ENCODE measurements around the gene SLC12A8.

Gene SLC12A8

GRCh38 chr3:125231895-125232294 is 19.3 kb upstream of the SLC12A8 start:
- TF ChIP-seq TCF12 (IDR thresholded peaks at IDR 0.05; ENCODE audit: low read depth) (no peak), USF1 (IDR thresholded peaks at IDR 0.05) (no peak), REST (IDR thresholded peaks at IDR 0.05; ENCODE audit: low read depth) (no peak), MAX (IDR thresholded peaks at IDR 0.05) (no peak), EP300 (IDR thresholded peaks at IDR 0.05; ENCODE audit: borderline replicate concordance) (no peak), CEBPB (IDR thresholded peaks at IDR 0.05) (no peak), YY1 (IDR thresholded peaks at IDR 0.05; ENCODE audit: low read depth) (no peak), CREB1 (IDR thresholded peaks at IDR 0.05; ENCODE audit: low read depth) (no peak), TAF1 (IDR thresholded peaks at IDR 0.05; ENCODE audit: low read depth) (no peak), RAD21 (IDR thresholded peaks at IDR 0.05; ENCODE audit: low read depth) (no peak), TEAD4 (IDR thresholded peaks at IDR 0.05) (no peak), EGR1 (IDR thresholded peaks at IDR 0.05) (no peak), FOXM1 (IDR thresholded peaks at IDR 0.05; ENCODE audit: borderline replicate concordance, low read depth) (no peak), ZBTB7A (IDR thresholded peaks at IDR 0.05; ENCODE audit: low read depth) (no peak), NFIC (IDR thresholded peaks at IDR 0.05) (no peak)

GRCh38 chr3:125229707-125230106 is 17.2 kb upstream of the SLC12A8 start:
- TF ChIP-seq USF1 (IDR thresholded peaks at IDR 0.05) (no peak), EGR1 (IDR thresholded peaks at IDR 0.05) (no peak), ZBTB7A (IDR thresholded peaks at IDR 0.05; ENCODE audit: low read depth) (no peak)

GRCh38 chr3:125229168-125229567 is 16.6 kb upstream of the SLC12A8 start:
- TF ChIP-seq TEAD4 (IDR thresholded peaks at IDR 0.05) (no peak), EGR1 (IDR thresholded peaks at IDR 0.05) (no peak), NFIC (IDR thresholded peaks at IDR 0.05) (no peak), YY1 (IDR thresholded peaks at IDR 0.05; ENCODE audit: low read depth) (no peak), RAD21 (IDR thresholded peaks at IDR 0.05; ENCODE audit: low read depth) (no peak)

- TF ChIP-seq NFIC (IDR thresholded peaks at IDR 0.05): no peak
- TF ChIP-seq CEBPB (IDR thresholded peaks at IDR 0.05): no peak
- no peak for TF ChIP-seq EP300 (IDR thresholded peaks at IDR 0.05; ENCODE audit: borderline replicate concordance)
- no peak for TF ChIP-seq USF1 (IDR thresholded peaks at IDR 0.05)
- no peak for TF ChIP-seq TAF1 (IDR thresholded peaks at IDR 0.05; ENCODE audit: low read depth)
- TF ChIP-seq TEAD4 (IDR thresholded peaks at IDR 0.05): no peak
- no peak for TF ChIP-seq YY1 (IDR thresholded peaks at IDR 0.05; ENCODE audit: low read depth)
- no peak for TF ChIP-seq CREB1 (IDR thresholded peaks at IDR 0.05; ENCODE audit: low read depth)
- TF ChIP-seq ZBTB7A (IDR thresholded peaks at IDR 0.05; ENCODE audit: low read depth): no peak
- TF ChIP-seq REST (IDR thresholded peaks at IDR 0.05; ENCODE audit: low read depth): no peak
- TF ChIP-seq EGR1 (IDR thresholded peaks at IDR 0.05): no peak
- no peak for TF ChIP-seq TCF12 (IDR thresholded peaks at IDR 0.05; ENCODE audit: low read depth)
- no peak for TF ChIP-seq RAD21 (IDR thresholded peaks at IDR 0.05; ENCODE audit: low read depth)
- no peak for TF ChIP-seq FOXM1 (IDR thresholded peaks at IDR 0.05; ENCODE audit: borderline replicate concordance, low read depth)
- TF ChIP-seq MAX (IDR thresholded peaks at IDR 0.05): no peak
These were observed 9.3 kb upstream of the SLC12A8 start for GRCh38 chr3:125221831-125222230.

GRCh38 chr3:125220727-125221429 is 8.3 kb upstream of the SLC12A8 start:
- TF ChIP-seq REST (IDR thresholded peaks at IDR 0.05; ENCODE audit: low read depth) (no peak), NFIC (IDR thresholded peaks at IDR 0.05) (no peak), CREB1 (IDR thresholded peaks at IDR 0.05; ENCODE audit: low read depth) (no peak), EGR1 (IDR thresholded peaks at IDR 0.05) (no peak), CEBPB (IDR thresholded peaks at IDR 0.05) (no peak)

Measured in Ishikawa (cell line).